ENCODE data around the gene ST3GAL4.

GRCh38 chr11:126403658-126404057 lies 48.2 kb downstream of the ST3GAL4 start:
- TF ChIP-seq CTCF (conservative IDR thresholded peaks at IDR 0.05; ENCODE audit: low read length) (no peak), EZH2phosphoT487 (IDR thresholded peaks at IDR 0.05; ENCODE audit: borderline replicate concordance) (no peak)
